ENCODE results near the gene PER2.

PER2 gene

GRCh38 chr2:238299803-238300202 lies 11.4 kb upstream of the PER2 start:
- no peak for TF ChIP-seq CTCF (conservative IDR thresholded peaks at IDR 0.05; ENCODE audit: low read length)
- H3K4me3 ChIP-seq (ENCODE audit: low read length), result no peak overlapping the region
- DNase-seq (ENCODE audit: low read depth), result peak; percentile 60

DNA sequence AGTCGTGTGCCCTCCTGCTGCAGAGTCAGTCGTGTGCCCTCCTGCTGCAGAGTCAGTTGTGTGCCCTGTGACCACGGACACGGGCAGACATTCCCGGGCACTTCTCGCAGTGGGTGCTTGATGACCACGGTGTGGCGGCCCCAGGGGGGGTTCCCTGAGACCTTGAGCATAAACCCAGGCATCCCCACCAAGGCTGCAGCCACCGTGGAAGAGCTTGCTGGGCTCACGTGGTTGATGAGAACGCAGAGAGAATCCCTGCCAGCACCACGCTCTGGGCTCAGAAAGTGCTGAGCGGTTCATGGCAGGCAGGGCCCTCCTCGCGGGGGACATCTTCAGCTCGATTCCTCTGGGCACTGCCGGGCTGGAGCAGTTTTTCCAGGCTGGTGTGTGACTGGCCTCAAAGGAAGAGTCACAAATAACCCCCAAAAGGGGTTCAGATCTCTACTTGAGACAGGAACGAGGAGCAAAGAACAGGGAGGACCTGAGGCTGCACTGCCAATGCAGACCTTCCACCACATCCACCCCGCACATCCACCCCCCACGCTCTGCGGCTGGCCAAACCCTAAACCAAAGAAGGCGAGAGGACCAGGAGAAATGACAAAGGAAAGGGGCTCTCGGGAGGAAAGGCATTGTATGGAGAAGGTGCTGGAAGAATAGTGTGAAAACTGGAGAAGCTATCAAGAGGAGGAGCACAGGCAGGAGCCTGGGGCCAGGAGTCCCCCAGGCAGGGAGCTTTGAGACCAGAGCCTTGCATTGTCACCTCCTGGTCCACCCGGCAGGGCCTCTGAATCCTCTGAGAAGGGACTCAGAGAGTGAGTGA lies 8.4 kb upstream of the PER2 start:
- no peak for TF ChIP-seq CTCF (conservative IDR thresholded peaks at IDR 0.05; ENCODE audit: low read length)

GRCh38 chr2:238295144-238296112 lies 7.0 kb upstream of the PER2 start:
- no peak for DNase-seq (ENCODE audit: low read depth)
- H3K4me3 ChIP-seq (ENCODE audit: low read length), result no peak overlapping the region
- TF ChIP-seq CTCF (conservative IDR thresholded peaks at IDR 0.05; ENCODE audit: low read length), result no peak

More for the DNA sequence above, 8.4 kb upstream of the PER2 start:
- H3K4me3 ChIP-seq (ENCODE audit: low read length), result no peak overlapping the region
- no peak for DNase-seq (ENCODE audit: low read depth)

GRCh38 chr2:238294393-238295143 lies 6.2 kb upstream of the PER2 start:
- DNase-seq (ENCODE audit: low read depth), result no peak
- TF ChIP-seq CTCF (conservative IDR thresholded peaks at IDR 0.05; ENCODE audit: low read length), result no peak
- H3K4me3 ChIP-seq (ENCODE audit: low read length), result no peak overlapping the region

DNA sequence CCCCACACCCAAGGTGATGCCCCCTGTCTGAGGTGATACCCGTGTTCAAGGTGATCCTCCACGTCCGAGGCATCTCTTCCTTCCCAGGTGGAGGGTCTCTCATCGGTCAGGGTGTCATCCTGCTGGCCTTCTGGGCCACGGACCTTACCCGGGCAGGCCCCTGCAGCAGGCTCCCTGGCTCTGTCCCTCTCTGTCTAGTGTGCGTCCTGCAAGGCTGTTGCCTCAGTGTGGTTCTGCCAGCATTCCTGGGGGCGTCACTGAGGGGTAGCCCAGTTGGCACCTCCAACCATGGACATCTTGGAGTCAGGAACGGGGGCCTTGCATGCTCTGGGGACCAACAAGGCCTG lies 5.6 kb upstream of the PER2 start:
- DNase-seq (ENCODE audit: low read depth), result no peak
- H3K4me3 ChIP-seq (ENCODE audit: low read length), result no peak overlapping the region
- TF ChIP-seq CTCF (conservative IDR thresholded peaks at IDR 0.05; ENCODE audit: low read length), result no peak

DNA sequence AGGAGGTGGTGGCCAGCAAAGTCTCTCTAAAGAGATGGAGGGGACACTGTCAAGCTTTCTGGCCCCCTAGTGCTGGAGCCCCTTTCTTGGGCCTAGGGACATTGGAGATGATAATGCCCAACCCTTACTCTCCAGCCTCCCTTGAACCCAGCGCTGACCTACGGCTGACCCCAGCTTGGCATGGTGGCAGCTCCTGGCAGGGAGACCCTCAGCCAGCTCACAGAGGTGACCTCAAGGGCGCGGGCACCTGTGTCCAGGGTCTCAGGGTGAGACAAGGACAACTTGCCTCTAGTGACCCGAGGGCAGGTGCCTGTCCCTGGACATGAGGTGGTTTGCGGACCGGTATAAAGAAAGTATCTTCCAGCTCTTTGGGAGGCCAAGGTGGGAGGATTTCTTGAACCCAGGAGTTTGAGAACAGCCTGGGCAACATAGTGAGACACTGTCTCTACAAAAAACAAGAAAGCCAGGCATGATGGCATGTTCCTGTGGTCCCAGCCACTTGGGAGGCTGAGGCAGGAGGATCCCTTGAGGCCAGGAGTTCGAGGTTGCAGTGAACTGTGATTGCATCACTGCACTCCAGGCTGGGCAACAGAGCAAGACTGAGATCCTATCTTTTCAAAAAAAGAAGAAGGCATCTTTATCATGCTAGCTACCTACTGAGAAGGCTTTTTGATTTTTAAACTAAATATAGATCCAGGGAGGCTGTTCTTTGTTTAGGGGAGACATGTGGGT lies 3.3 kb upstream of the PER2 start:
- DNase-seq (ENCODE audit: low read depth), result no peak
- TF ChIP-seq CTCF (conservative IDR thresholded peaks at IDR 0.05; ENCODE audit: low read length), result no peak
- no peak overlapping the region for H3K4me3 ChIP-seq (ENCODE audit: low read length)
